Astrocyte (in vitro differentiated cells and primary cell): ENCODE data around the gene DLL1. TPM values are rescaled to one million over a fixed set of nuclear protein-coding genes. Genes with fewer than 3 reads are reported as not detected.

ENCODE experiments used
- DNase-seq: peaks from one replicate; pipeline ENCODE4 v3.0.0-alpha.2; 2010; ENCODE audit warnings: low read depth
- FAIRE-seq: peaks from 2 replicates; lab custom pipeline; 2011; peaks lifted over from hg19 to GRCh38; lab: Jason Lieb, UNC
- H2AFZ ChIP-seq: 2 replicates; pipeline ENCODE4 v1.6.0; 2012; ENCODE audit warnings: low read depth, low read length, inconsistent platforms
- H3K27ac ChIP-seq: 2 replicates; pipeline ENCODE4 v1.5.1; 2011; ENCODE audit warnings: low read depth, low read length, inconsistent platforms
- H3K27me3 ChIP-seq: 2 replicates; pipeline ENCODE4 v1.6.0; 2011; ENCODE audit warnings: low read length, inconsistent platforms; ENCODE audit not compliant: insufficient read depth
- H3K36me3 ChIP-seq: 2 replicates; pipeline ENCODE4 v1.5.1; 2011; ENCODE audit warnings: low read length, inconsistent platforms; ENCODE audit not compliant: insufficient read depth
- H3K4me1 ChIP-seq: 2 replicates; pipeline ENCODE4 v1.5.1; 2011; ENCODE audit warnings: low read length, inconsistent platforms; ENCODE audit not compliant: insufficient read depth
- H3K4me2 ChIP-seq: 2 replicates; pipeline ENCODE4 v1.6.0; 2012; ENCODE audit warnings: low read length, inconsistent platforms
- H3K4me3 ChIP-seq: 2 replicates; pipeline ENCODE4 v1.5.1; 2011; ENCODE audit warnings: low read depth, mild to moderate bottlenecking, low read length, inconsistent platforms; ENCODE audit not compliant: insufficient read depth
- H3K79me2 ChIP-seq: 2 replicates; pipeline ENCODE4 v1.6.0; 2012; ENCODE audit warnings: mild to moderate bottlenecking, low read length, inconsistent platforms; ENCODE audit not compliant: insufficient read depth
- H3K9ac ChIP-seq: 2 replicates; pipeline ENCODE4 v1.6.0; 2012; ENCODE audit warnings: mild to moderate bottlenecking, low read length, inconsistent platforms
- H3K9me3 ChIP-seq: 2 replicates; pipeline ENCODE4 v1.5.1; 2012; ENCODE audit warnings: low read depth, mild to moderate bottlenecking, low read length, inconsistent platforms; ENCODE audit not compliant: insufficient read depth
- H4K20me1 ChIP-seq: 2 replicates; pipeline ENCODE4 v1.6.0; 2012; ENCODE audit warnings: low read length, inconsistent platforms; ENCODE audit not compliant: insufficient read depth
- H3K27ac Mint-ChIP-seq: one replicate; pipeline ENCODE4 v1.8.0; 2021; ENCODE audit warnings: mild to moderate bottlenecking, mixed read lengths; ENCODE audit not compliant: unreplicated experiment
- H3K27me3 Mint-ChIP-seq: one replicate; pipeline ENCODE4 v1.8.0; 2021; ENCODE audit warnings: low read depth, mixed read lengths; ENCODE audit not compliant: unreplicated experiment
- H3K36me3 Mint-ChIP-seq: one replicate; pipeline ENCODE4 v1.8.0; 2021; ENCODE audit warnings: low read depth, mixed read lengths; ENCODE audit not compliant: unreplicated experiment
- H3K4me1 Mint-ChIP-seq: one replicate; pipeline ENCODE4 v1.8.0; 2021; ENCODE audit warnings: low read depth, mixed read lengths; ENCODE audit not compliant: unreplicated experiment
- H3K4me3 Mint-ChIP-seq: one replicate; pipeline ENCODE4 v1.8.0; 2021; ENCODE audit warnings: mild to moderate bottlenecking, moderate library complexity, mixed read lengths; ENCODE audit not compliant: unreplicated experiment
- H3K9me3 Mint-ChIP-seq: one replicate; pipeline ENCODE4 v1.8.0; 2021; ENCODE audit warnings: mild to moderate bottlenecking, mixed read lengths; ENCODE audit not compliant: unreplicated experiment
- CTCF ChIP-seq: IDR thresholded peaks from 2 replicates; pipeline ENCODE4 v1.5.1; 2011; ENCODE audit warnings: low read depth, mild to moderate bottlenecking, inconsistent platforms, low read length, moderate library complexity; ENCODE audit not compliant: insufficient read depth
- EZH2 ChIP-seq: IDR thresholded peaks from 2 replicates; pipeline ENCODE4 v1.6.1; 2012; ENCODE audit warnings: mild to moderate bottlenecking, low read length, inconsistent platforms; ENCODE audit not compliant: insufficient read depth
- microRNA-seq: library from miRNA; unstranded; fragments of <30 nt; microRNA quantifications from one replicate; pipeline ENCODE4 v1.2.0, GENCODE V29; 2020
- total RNA-seq: library from RNA; stranded (reverse); gene quantifications from 2 replicates; pipeline ENCODE4 v1.2.1, GENCODE V29; 2021

The DLL1 gene
- total RNA-seq, 1 donor from 2014 or later: 1.6 TPM

GRCh38 chr6:170234419-170234818, 56.5 kb downstream of the DLL1 start:
- FAIRE-seq (no peak), DNase-seq (no peak)
- Mint-ChIP-seq H3K4me1 (peaks cover 14% of the 10 kb centered on the region), H3K27me3 (peaks cover 27% of the 10 kb centered on the region), H3K36me3 (no peaks in the 10 kb centered on the region), H3K4me3 (no peak overlapping the region), H3K9me3 (peaks cover 3% of the 10 kb centered on the region), H3K27ac (no peak overlapping the region)
- Histone ChIP-seq H3K27me3 (no peaks in the 10 kb centered on the region), H3K4me2 (no peak overlapping the region), H3K4me3 (no peak overlapping the region), H2AFZ (peak overlapping the region; percentile 10), H3K4me1 (no peaks in the 10 kb centered on the region), H3K9me3 (no peaks in the 10 kb centered on the region), H3K36me3 (no peaks in the 10 kb centered on the region), H4K20me1 (no peaks in the 10 kb centered on the region), H3K27ac (no peak overlapping the region), H3K9ac (no peak overlapping the region), H3K79me2 (no peaks in the 10 kb centered on the region)
- TF ChIP-seq EZH2 (no peak), CTCF (no peak)

GRCh38 chr6:170233286-170234205, 57.3 kb downstream of the DLL1 start:
- no peak for FAIRE-seq
- Histone ChIP-seq H2AFZ (no peak overlapping the region), H3K79me2 (no peaks in the 10 kb centered on the region), H3K4me2 (no peak overlapping the region), H3K27me3 (no peaks in the 10 kb centered on the region), H3K9me3 (no peaks in the 10 kb centered on the region), H3K4me3 (no peak overlapping the region), H3K36me3 (no peaks in the 10 kb centered on the region), H3K27ac (no peak overlapping the region), H3K4me1 (no peaks in the 10 kb centered on the region), H3K9ac (no peak overlapping the region), H4K20me1 (no peaks in the 10 kb centered on the region)
- TF ChIP-seq EZH2 (no peak), CTCF (no peak)
- Mint-ChIP-seq H3K9me3 (peaks cover 3% of the 10 kb centered on the region), H3K4me1 (peaks cover 14% of the 10 kb centered on the region), H3K27me3 (peaks cover 30% of the 10 kb centered on the region), H3K4me3 (no peak overlapping the region), H3K36me3 (no peaks in the 10 kb centered on the region), H3K27ac (no peak overlapping the region)
- no peak for DNase-seq

Small RNA genes within 50 kb of the gene (microRNA-seq; reads per million reads assigned to microRNA genes)
- gene MIR4644: not detected

Other genes with a start within 250 kb of the DLL1 start
- 29.6 and 29.8 TPM in 2 replicates for gene FAM120B, start 15.7 kb upstream of the DLL1 start, total RNA-seq